GM18508 (cell line): Measurements from ENCODE around the gene LAMA4.

Experiments
- ATAC-seq: cut with Tn5 transposase; IDR thresholded peaks from one replicate; pipeline ENCODE4 v1.9.1; 2021; ENCODE audit warnings: moderate number of reproducible peaks; ENCODE audit not compliant: insufficient read depth, unreplicated experiment

Gene LAMA4

GRCh38 chr6:112245511-112246203, 8.7 kb downstream of the LAMA4 start:
- no peak for ATAC-seq

- no peak for ATAC-seq
Observed at GRCh38 chr6:112243861-112244827, 10.2 kb downstream of the LAMA4 start.

DNA sequence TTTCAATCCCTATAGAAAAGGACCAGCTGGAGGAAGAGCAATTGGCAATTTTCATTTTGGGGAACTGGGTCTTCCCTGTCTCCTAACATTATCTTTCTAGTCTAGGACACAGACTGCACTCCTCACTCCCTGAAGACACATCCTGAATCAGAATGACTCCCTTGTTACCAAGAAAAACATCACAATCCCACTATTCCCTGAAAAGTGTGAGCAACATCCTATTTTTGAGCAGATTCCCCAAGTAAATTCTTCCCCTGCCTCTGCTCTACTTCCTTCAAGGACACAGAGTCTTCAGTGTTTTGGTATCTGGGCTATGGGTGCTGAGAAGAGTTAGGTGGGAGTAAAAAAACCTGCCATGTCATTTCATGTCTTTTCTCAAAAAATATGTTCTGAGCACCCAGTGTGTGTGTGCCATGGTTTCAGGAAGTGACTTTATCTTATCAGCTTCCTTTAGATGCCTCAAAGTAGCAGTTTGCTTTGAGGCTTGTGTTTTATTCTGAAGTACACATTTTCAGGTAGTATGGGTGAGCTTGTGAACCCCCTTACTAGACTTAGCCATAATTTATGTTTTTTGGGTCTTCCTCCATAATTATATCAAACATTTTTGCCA, 12.4 kb downstream of the LAMA4 start:
- ATAC-seq, result no peak

GRCh38 chr6:112237595-112237994, 16.8 kb downstream of the LAMA4 start:
- ATAC-seq, result no peak

GRCh38 chr6:112237066-112237465, 17.3 kb downstream of the LAMA4 start:
- ATAC-seq, result no peak

- ATAC-seq, result no peak
Observed at GRCh38 chr6:112235956-112236355, 18.4 kb downstream of the LAMA4 start.

- ATAC-seq, result no peak
Observed at GRCh38 chr6:112234601-112235000, 19.8 kb downstream of the LAMA4 start.

DNA sequence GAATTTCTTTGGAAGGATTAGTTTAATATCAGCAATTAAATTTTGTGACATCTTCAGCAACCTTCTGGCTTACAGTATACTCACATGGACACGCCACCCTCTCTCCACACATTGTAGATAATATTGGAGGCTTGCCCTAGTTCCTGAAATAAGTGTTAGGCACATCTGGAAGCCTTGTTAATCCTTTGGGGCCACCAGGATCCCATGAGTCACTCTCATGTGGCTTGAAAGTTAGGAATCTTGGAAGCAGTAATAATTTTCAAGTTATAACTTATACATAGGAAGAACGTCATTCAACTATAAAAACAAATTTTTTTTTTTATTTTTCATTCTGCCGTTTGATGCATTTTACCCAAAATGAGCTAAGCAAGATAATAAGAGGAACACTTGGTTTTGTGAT, 20.5 kb downstream of the LAMA4 start:
- no peak for ATAC-seq

GRCh38 chr6:112232845-112233256, 21.5 kb downstream of the LAMA4 start:
- ATAC-seq, result no peak

GRCh38 chr6:112231594-112232060, 22.7 kb downstream of the LAMA4 start:
- ATAC-seq, result no peak

GRCh38 chr6:112231164-112231563, 23.2 kb downstream of the LAMA4 start:
- ATAC-seq, result no peak

DNA sequence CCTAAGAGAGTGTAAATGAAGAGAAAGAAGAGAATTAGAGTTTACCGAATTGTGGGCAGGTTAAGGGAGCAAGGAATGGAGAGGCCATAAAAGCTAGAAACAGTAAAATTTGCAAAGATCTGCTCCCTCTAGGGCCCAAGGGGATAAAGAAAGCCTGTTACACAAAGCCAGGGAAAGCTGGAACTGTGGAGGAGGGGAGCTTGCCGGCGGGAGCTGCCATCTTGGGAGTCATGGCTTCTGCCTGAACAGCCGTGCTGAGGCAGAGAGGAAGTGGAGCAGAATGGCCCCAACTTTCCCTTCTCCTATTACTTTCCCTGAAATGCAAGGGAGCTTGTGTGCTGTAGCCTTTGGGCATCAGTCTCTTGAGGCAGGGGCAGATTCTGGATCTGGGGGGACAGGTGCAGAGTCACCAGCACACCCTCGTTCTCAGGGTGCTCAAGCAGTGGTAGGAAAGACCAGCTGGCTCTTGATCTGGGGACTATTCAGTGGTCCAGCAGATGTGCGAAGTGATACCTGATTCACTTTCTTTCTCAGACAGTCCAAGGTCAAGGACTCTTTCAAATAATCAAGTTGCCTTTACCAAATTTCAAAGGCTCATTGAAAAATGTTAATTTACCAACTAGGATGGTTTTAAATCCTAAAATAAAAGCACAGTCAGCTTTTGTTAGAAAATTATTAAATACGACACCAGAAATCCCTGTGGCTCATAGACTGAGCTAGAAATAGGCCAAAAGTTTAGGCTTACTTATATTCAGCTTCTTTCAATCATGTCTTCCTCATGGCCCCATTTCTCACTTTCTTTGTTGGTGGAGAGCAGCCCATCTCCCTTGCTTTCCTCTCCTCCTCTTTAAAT, 25.7 kb downstream of the LAMA4 start:
- ATAC-seq, result no peak

DNA sequence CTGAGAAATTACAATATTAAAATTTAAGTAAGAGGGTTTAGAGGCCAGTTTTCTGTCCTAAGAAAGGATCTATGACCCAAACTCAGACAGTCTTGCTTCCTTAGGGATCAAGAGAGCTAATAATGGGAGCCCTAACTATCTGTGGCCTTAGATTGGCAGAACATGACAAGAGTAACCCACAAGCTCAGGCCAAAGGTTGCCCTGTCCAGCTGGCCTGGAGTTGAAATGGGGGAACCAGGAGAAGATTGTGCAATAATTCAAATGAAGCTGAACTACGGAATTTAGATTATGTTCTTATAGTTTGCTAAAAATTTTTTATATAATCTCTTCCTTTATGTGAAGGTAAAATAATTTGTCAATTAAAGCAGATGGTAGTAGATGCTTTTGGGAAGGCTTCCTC, 26.4 kb downstream of the LAMA4 start:
- no peak for ATAC-seq

- no peak for ATAC-seq
Observed at GRCh38 chr6:112227411-112227810, 27.0 kb downstream of the LAMA4 start.

- ATAC-seq, result no peak
Observed at GRCh38 chr6:112225691-112226090, 28.7 kb downstream of the LAMA4 start.

DNA sequence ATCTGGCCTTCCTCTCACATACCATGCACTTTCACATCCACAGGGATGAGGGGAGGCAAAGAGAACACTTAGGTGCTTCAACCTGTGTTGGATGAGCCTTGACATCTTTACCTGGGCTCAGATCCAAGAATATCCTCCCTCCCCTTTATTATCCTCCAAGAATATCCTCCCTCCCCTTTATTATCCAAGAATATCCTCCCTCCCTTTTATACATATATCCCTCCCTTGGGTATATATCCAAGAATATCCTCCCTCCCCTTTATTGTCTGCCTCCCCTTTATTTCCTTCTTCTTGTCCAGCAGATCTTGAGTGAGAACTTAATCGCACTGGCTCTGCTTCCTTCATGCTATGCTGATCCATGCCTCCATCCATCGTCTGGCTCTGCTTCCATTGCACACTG, 30.3 kb downstream of the LAMA4 start:
- no peak for ATAC-seq

DNA sequence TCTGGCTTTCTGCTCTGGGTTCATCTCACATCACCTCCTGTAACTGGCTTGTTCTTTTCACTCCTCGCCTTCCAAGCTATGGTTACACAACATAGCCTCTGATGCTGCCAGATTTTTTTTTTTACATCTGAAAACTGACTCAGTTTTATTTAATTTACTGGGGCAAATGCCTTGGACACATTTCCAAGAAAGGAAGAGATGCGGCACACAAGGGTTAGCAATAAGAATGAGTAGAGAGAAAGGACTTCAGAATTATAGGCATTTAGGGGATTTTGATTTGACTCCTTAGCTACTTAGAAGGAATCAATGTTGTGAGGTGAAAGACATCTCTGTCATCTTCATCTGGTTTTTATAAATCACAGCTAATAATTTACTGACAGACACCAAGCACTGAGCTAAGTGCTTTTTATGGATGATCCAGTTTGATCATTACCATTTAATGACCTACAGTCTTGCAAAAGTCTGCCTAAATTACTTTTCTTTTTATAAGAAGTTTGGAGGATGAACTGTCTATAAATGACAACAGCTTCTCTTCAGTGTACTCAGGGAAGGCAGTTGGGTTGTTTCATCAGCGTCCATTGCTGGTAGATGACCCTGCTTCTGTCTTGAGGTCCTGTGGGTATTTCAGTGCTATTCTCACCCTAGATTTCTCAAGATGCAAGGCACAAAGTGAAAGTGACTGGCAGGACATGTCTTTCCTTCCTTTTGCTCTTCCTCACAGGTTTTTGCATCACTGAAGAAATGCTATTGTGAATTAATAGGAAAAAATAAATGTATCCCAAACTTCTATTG, 31.1 kb downstream of the LAMA4 start:
- ATAC-seq, result no peak

DNA sequence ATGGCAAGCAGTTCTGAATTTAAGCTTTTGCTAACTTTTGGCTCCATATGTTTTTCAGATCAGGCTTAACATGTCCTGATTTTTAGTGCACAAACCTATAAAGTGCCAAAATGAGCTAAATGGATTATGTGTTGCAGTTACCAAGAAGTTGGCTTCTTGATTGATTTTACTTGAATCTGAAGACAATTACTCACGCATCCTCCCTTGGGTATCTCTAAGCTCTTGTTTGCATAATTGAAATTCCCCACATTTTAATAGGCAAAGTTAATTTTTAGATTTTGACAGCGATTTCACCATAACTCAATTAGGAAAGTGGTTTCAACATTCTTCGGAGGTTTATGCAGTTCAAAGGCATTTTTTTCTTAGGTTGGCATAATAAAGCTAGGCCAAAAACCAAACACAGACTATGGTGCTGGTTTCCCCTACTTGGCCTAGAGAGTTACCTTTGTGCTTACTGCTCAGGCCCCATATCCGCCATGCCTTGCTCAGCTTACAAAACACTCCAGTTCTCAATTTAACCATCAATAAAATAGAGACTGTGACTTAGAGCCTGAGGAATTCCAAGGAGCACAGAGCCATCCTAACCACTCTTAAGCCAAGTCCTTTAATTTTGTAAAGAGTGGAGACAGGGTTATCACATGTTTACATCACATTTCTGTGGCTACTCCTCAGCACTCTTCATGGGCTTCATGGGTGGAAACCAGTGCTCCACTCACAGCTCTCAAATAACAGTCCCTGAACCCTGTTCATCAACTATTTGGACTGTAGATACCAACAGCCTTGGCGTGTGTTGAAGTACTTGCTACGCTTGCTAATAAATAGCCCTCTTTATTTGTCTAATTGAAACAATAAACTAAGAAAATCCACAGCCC, 32.1 kb downstream of the LAMA4 start:
- ATAC-seq, result no peak
